ENCODE measurements around the gene SGCE.
"Not testable (repeated sequence)": the region's sequence is repeated elsewhere in the genome, so short reads cannot be mapped to it uniquely, and the experiment has no call there.

Gene SGCE, protein sequence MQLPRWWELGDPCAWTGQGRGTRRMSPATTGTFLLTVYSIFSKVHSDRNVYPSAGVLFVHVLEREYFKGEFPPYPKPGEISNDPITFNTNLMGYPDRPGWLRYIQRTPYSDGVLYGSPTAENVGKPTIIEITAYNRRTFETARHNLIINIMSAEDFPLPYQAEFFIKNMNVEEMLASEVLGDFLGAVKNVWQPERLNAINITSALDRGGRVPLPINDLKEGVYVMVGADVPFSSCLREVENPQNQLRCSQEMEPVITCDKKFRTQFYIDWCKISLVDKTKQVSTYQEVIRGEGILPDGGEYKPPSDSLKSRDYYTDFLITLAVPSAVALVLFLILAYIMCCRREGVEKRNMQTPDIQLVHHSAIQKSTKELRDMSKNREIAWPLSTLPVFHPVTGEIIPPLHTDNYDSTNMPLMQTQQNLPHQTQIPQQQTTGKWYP

DNA sequence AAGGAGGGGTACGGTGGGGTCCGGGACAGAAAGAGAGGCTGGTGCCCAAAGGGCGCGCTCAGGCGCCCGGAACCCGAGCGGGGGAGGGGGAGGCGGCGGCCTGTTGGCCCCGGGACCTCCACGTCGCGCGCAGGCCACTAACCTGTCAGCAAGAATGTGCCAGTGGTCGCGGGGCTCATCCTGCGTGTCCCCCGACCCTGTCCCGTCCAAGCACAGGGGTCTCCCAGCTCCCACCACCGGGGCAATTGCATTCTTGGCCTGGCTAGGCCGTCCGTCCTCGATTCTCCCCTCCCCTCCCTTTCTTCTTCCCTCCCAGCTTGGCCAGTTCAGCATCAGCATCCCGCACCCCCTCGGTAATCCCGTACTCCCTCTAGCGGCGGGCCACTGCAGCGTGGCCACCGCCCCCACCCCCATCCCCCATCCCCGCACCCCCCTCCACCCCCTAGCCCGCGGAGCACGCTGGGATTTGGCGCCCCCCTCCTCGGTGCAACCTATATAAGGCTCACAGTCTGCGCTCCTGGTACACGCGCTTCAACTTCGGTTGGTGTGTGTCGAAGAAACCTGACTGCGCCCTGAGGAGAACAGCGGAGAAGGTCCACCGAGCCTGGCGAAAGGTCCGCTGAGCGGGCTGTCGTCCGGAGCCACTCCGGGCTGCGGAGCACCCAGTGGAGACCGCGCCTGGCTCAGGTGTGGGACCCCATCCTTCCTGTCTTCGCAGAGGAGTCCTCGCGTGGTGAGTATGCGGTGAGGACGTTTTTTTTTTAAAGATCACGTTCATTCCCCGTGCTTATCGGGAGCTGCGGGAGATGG lies at the start of gene SGCE:
TSS of gene SGCE (minus strand) at position 286 of the 810 bp plus-strand sequence. CDS start at position 251, 35 bp downstream.
- no peak for DNase-seq (ENCODE audit: low read depth in 2 of 2)

DNA sequence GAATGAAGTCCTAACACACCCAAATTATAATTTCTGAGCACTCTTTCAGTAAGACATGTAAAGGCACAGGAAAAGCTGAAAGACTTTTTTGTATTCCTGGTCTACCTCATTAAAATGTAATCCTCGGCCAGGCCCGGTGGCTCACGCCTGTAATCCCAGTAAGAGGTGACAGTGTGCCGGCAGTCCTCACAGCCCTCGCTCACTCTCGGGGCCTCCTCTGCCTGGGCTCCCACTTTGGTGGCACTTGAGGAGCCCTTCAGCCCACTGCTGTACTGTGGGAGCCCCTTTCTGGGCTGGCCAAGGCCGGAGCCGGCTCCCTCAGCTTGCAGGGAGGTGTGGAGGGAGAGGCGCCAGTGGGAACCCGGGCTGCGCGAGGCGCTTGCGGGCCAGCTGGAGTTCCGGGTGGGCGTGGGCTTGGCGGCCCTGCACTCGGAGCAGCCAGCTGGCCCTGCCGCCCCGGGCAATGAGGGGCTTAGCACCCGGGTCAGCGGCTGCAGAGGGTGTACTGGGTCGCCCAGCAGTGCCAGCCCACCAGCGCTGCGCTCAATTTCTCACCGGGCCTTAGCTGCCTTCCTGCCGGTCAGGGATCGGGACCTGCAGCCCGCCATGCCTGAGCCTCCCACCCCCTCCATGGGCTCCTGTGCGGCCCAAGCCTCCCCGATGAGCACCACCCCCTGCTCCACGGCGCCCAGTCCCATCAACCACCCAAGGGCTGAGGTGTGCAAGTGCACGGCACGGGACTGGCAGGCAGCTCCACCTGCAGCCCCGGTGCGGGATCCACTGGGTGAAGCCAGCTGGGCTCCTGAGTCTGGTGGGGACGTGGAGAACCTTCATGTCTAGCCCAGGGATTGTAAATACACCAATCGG lies 49.5 kb upstream of the SGCE start:
- not testable (repeated sequence) for DNase-seq (ENCODE audit: low read depth in 2 of 2)

DNA sequence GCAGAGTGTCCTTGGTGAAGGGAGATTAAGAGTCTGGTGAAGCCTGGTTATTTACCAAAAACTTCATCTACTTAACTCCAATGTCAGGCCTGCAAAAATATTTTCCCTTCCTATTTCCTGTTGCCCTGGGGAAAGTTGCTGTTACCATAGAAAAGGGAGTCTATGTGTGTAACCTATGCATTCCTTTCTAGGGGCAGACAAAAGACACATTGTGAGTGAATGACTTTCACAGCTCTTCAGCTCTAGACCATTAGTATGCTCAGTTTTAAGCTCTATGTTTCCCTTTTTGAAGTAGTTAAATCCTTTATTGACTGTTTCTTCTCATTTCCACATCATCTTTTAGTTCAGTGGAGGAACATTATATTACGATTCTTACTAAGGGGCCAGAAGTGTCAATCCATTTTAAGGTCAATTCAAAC lies 45.6 kb upstream of the SGCE start:
- DNase-seq (ENCODE audit: low read depth in 2 of 2) = no peak

DNA sequence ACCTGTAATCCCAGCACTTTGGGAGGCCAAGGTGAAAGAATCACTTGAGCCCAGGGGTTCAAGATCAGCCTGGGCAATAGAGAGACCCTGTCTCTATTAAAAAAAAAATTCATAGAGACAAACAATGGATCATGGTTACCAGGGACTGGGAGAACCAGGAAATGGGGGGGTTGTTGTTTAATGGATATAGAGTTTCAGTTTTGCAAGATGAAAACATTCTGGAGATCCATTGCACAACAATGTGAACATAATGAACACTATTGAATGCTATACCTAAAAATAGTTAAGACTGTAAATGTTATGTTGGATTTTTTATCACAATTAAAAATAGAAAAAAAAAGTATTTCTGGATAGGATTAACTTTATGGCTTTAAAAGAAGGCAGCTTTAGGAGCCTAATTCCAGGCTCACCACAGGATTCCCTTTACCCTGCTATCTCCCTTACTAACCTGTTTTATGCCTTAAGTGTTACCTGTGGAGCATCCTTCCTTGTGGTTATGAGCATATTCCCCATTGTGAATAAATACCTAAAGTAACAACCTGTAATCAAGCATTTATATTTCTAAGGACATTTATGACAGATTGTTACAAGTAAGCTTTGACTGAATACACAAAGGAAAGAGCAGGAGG lies 45.1 kb upstream of the SGCE start:
- no peak for DNase-seq (ENCODE audit: low read depth in 2 of 2)

DNA sequence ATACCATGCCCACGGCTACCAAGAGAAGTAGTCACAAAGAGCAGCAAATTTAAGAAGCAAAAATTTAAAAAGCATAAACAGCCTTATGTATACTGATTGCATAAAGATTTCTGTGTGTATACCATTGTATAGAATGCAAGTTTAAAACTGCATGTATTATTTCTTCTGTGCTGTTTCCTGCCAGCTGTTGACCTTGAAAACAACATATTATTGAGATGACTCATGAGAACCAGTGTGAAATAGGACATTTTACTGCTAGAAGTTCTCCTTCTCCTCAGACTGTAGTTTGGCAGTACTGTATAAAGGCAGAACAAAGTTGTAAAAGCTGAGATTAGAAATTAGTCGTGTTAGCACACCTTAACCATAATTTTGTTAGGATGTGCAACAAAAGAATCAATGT lies 42.3 kb upstream of the SGCE start:
- no peak for DNase-seq (ENCODE audit: low read depth in 2 of 2)

DNA sequence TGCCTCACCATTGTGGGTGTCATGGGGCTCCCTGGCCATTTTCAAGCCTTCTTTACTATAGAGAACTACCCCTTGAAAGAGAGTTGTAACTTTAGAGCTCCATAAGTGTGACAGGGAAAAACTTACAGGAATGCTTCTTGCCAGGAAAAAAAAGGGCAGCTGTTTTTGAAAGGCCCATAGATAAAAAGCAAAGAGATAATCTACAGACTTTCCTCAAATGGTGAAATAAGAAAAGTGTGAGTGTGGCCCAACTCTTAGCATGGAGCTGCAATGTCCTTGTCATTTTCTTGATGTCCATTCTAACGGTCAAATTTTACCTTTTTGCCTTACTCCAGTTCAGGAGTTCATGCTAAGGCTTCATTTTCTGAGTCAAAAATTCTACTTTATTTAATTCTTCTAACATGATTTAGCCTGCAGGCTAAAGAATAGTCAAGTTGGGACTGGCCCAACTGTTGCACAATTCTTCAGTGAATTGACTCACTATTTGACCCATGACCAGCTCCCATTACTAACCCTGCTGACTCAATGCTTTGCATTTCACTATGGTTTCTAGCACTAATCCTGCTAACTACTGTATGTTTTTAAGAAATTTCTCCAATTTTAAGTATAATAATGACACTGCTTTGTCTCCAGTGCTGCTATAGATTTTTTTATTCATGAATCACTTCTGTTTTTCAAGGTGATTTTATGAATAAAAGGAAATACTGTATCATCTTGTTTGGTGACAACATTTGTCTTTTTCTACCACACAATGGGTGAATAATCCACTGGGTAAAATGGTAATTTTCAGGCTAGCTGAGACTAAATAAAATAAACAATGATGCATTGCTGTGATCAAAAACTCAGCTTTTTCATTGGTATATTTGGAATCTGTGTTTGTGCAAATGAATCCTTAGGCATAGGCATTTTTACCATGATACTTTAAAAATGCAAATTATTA lies 41.4 kb upstream of the SGCE start:
- no peak for DNase-seq (ENCODE audit: low read depth in 2 of 2)

DNA sequence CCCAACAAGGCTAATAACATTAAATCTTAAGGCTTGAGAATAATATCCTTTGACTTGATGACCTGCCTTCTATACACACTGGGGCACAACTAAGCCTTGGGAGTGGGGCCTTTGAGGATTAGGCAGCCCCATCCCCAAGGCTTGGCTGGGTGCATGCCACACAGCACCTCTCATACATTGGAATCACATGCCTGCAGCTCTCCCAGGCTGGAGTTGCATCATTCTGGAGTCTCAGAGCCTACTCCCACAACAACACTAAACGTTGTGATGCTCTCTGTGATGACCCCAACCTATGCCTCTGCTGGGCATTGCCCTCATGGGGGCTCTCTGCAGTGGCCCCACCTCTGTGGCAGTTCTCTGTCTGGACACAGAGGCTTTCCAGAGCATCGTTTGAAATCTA lies 31.9 kb upstream of the SGCE start:
- no peak for DNase-seq (ENCODE audit: low read depth in 2 of 2)

DNA sequence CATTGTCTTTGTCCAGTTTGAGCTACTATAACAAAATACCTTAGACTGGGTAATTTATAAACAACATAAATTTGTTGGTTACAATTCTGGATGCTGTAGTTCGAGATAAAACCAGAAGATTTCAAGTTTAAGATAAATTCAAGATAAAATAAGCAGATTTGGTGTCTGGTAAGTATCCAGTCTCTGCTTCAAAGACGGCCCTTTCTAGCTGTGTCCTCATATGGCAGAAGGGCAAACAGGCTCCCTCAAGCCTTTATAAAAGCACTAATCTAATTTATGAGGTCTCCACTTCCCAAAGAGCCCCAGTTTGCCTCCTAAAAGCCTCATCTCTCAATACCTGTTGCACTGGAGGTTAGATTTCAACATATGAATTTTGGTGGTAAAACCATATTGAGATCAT lies 31.1 kb upstream of the SGCE start:
- DNase-seq (ENCODE audit: low read depth in 2 of 2) = no peak

DNA sequence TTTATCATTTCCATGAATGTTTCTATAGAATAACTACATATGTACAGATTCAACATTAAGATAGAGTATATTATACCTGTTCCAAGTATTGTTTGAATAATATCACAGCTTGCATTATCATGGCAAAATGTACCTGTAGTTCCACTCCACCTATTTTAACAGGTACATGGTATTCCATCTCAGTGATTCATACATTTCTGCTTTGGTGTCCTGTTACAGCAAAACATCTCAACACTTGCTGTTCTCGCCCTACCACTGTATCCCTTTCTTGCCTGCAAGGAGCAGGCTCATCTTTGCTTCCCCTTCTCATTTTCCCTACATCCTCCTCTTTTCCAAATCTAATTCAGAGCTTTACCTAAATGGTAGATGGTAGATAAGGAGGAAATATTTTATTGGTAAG lies 27.1 kb upstream of the SGCE start:
- DNase-seq (ENCODE audit: low read depth in 2 of 2) = no peak

DNA sequence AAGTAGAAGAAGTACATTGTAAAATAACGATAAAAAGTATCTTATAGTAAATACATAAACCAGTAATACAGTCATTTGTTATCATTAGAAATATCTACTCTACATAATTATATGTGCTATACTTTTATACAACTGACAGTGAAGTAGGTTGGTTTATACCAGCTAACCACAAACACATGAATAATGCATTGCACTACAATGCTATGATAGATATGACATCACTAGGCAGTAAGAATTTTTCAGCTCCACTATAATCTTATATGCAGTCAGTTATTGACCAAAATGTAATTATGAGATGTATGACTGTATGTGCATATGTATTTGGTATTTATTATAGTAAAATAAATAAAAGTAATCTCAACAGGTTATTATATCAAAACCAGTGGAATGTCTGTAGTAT lies 23.4 kb upstream of the SGCE start:
- no peak for DNase-seq (ENCODE audit: low read depth in 2 of 2)

DNA sequence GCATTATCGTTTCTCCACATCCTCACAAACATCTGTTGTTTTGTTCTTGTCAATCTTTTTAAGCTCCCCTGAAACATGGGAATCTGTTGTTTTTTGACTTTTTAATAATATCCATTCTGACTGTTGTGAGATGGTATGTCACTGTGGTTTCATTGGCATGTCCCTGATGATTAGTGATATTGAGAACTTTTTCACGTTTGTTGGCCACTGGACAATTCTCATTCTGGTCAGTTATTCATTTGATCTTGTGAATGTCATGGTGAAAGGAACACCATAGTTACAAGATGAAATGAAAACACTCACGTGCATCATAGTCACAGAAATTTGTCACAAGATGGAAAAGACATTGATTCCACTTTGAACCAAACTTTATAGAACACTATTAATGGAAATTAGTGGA lies 20.5 kb upstream of the SGCE start:
- no peak for DNase-seq (ENCODE audit: low read depth in 2 of 2)

DNA sequence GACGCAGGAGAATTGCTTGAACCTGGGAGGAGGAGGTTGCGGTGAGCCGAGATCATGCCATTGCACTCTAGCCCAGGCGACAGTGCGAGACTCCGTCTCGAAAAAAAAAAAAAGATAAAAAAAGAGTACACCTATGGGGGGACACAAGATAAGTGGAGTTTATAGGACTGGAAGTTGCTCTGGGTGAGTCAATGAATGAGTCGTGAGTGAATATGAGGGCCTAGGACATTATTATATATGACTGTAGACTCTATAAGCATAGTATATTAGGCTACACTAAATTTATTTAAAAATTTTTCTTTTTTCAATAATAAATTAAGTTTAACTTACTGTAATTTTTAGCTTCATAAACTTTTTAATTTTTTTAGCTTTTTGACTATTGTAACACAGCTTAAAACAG lies 19.4 kb upstream of the SGCE start:
- DNase-seq (ENCODE audit: low read depth in 2 of 2) = no peak

DNA sequence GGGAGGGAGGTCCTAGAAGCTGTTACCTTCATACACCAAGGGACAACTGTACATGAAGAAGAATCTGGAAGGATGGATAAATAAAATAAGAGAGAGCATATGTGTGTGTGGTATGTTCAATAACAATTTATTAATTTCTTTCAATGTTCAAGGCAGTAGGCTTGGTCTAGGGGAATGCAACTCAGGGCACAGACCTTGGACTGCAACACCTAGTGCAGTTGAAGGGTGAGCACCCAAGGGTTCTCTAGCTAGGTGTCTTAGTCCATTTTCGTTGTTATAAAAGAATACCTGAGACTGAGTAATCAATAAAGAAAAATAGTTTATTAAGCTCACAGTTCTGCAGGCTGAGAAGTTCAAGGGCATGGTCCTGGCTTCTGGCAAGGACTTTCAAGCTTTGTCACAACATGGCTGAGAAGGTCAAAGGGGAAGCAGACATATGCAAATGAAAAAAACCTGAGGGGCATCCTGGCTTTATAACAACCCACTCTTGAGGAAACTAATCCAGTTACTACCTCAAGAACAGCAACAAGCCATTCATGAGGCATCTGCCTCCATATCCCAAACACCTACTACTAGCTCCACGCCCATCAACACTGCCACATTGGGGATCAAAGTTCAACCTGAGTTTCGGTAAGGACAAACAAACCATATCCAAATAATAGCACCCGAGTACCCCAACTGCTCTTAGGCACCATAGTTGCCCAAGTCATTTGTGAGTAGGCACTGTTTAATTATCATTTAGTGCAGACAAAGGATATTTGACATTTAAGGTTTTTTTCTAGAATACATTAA lies 15.7 kb upstream of the SGCE start:
- DNase-seq (ENCODE audit: low read depth in 2 of 2) = no peak

DNA sequence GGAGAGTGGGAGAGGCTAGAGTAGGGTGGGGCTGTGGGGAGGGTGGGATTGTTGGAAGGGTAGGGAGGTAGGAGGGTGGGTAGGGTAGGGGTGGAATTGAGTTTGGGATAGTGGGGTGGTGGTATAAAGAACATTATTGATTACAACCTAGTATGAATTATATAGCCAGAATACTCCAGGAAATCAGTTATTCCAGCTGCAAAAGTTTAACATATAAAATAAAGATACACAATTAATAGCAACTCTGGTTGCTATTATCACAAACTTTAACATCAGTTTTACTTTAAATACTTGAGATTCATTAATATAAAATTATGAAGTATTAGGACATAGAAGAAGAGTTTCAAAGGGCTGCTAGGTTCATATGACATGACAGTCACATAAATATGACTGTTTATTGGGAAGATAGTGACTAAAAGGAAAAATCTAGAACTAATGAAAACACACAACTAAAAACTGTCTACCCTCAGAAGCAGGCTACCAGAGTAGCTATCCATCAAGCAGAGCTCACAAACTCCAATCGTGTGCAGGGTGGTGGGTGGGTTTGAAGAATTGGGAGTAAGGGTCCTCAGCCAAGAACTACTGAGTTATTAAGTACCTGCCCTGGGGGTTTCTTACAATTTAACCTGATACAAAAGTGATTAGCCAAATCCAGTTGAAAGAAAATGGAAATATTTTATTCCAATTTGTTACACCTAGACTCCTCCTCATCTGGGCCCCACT lies 14.0 kb upstream of the SGCE start:
- DNase-seq (ENCODE audit: low read depth in 2 of 2) = no peak

DNA sequence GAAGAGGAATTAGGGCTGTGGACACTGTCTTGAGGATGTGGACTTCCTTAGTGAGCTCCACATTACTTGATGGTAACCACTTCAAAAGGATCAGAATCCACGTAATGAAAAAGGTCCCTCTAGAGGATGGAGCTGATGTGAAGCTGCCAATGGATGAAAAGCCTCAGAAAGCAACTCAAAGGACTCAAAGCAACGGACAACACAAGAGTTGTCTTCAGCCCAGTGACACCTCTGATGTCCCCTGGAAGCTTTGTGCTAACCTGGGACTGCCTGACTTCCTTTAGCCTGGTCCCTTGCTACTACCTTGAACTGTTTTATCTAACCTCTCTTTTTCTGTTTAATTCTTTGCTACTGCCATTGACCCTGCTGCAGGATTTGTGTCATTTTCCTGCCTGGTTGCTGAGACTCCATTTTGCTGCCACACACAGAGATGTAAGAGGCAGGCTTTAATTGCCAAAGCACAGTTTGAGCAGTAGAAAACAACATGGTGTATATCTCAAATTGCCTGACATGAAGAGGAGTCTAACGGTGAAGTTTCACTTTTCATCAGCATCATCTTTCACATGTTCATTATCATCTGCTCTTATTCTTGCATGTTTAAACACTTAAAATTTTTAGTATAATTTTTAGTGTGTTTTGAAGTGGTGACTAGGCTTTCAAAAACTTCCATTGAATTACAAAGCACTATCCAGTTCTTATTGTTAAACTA lies 11.1 kb upstream of the SGCE start:
- no peak for DNase-seq (ENCODE audit: low read depth in 2 of 2)

DNA sequence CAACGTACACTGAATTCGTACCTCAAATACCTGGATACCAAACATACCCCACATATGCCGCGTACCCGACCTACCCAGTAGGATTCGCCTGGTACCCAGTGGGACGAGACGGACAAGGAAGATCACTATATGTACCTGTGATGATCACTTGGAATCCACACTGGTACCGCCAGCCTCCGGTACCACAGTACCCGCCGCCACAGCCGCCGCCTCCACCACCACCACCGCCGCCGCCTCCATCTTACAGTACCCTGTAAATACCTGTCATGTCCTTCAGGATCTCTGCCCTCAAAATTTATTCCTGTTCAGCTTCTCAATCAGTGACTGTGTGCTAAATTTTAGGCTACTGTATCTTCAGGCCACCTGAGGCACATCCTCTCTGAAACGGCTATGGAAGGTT lies 9.5 kb upstream of the SGCE start:
- no peak for DNase-seq (ENCODE audit: low read depth in 2 of 2)

DNA sequence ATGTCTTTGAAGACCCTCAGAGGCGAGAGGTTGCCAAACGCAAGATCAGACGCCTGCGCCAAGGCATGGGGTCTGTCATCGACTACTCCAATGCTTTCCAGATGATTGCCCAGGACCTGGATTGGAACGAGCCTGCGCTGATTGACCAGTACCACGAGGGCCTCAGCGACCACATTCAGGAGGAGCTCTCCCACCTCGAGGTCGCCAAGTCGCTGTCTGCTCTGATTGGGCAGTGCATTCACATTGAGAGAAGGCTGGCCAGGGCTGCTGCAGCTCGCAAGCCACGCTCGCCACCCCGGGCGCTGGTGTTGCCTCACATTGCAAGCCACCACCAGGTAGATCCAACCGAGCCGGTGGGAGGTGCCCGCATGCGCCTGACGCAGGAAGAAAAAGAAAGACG lies 8.1 kb upstream of the SGCE start:
- no peak for DNase-seq (ENCODE audit: low read depth in 2 of 2)

DNA sequence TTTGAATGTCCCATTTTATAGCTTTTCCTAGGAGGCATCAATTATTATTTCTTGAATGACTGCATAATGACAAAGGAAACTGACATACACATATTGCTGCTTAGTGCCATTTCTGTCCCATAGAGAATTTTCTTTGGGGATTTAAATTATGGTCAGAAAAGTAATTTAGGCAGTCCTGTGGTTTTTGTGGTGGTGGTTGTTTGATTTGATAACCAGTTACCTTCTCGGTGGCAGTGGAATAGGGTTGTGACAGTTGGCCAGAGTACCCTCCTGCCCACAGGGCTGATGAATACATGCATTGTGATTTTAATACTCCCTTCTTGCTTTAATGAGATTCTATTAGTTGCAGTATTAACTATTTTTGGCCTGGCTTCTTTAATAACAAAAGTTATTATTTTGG lies 6.6 kb upstream of the SGCE start:
- DNase-seq (ENCODE audit: low read depth in 2 of 2) = no peak

All from stimulated activated CD8-positive, alpha-beta memory T cell treated with anti-CD3 and anti-CD28 coated beads, Interleukin-7, amount 100 ng/mL, for 1 hour (primary cell).